GM12872 (cell line): ENCODE measurements around the gene VHLL.
A peak's percentile ranks its signal among the peaks of the same experiment; 100 is the strongest.

ENCODE experiments used
- CTCF ChIP-seq: IDR thresholded peaks from 3 replicates; pipeline ENCODE4 v1.5.1; 2011; ENCODE audit warnings: low read depth, mild to moderate bottlenecking, low read length, moderate library complexity; ENCODE audit not compliant: insufficient read depth

Gene VHLL

GRCh38 chr1:156262461-156263287 is 36.4 kb downstream of the VHLL start:
- no peak for TF ChIP-seq CTCF

GRCh38 chr1:156260896-156261295 is 38.2 kb downstream of the VHLL start:
- no peak for TF ChIP-seq CTCF

GRCh38 chr1:156259805-156260204 is 39.3 kb downstream of the VHLL start:
- 0 out of 3 replicates have a peak, but pooled peaks have one; percentile 22 for TF ChIP-seq CTCF

GRCh38 chr1:156258859-156259258 is 40.2 kb downstream of the VHLL start:
- no peak for TF ChIP-seq CTCF

GRCh38 chr1:156257711-156258110 is 41.4 kb downstream of the VHLL start:
- TF ChIP-seq CTCF = no peak

GRCh38 chr1:156253634-156254033 is 45.5 kb downstream of the VHLL start:
- TF ChIP-seq CTCF = no peak

- TF ChIP-seq CTCF = no peak
These were observed 47.6 kb downstream of the VHLL start for GRCh38 chr1:156251527-156251926.

- TF ChIP-seq CTCF = no peak
These were observed 49.5 kb downstream of the VHLL start for GRCh38 chr1:156249593-156249992.
